HG02852 (cell line): ENCODE measurements around the gene TAF1D.
A peak's percentile ranks its signal among the peaks of the same experiment; 100 is the strongest.
"Not testable (repeated sequence)": the region's sequence is repeated elsewhere in the genome, so short reads cannot be mapped to it uniquely, and the experiment has no call there.

Source experiments
- ATAC-seq: cut with Tn5 transposase; IDR thresholded peaks from one replicate; pipeline ENCODE4 v1.9.1; 2021; ENCODE audit warnings: mild to moderate bottlenecking, moderate library complexity; ENCODE audit not compliant: unreplicated experiment

The TAF1D gene

GRCh38 chr11:93751001-93751400 is 9.7 kb upstream of the TAF1D start:
- no peak for ATAC-seq

DNA sequence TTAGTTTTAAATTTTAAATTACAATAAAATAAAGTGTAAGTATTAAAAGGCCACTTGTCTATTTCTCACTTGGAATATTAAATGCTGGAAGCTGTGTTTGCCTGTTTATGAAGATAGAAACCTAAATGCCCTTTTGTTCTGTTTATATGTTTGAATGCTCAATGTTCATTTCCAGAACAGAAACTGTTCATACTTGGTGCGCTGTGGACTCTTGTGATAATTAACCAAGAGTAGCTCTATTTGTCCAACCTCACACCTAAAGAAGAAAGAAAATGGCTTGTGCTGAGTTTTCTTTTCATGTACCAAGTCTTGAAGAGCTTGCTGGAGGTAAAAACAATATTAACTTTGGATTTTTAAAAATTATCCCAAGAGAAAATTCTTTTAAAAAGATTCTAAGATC is 5.8 kb upstream of the TAF1D start:
- ATAC-seq: peak; percentile 72

- ATAC-seq: no peak
These were observed 4.8 kb upstream of the TAF1D start for GRCh38 chr11:93746101-93746500.

DNA sequence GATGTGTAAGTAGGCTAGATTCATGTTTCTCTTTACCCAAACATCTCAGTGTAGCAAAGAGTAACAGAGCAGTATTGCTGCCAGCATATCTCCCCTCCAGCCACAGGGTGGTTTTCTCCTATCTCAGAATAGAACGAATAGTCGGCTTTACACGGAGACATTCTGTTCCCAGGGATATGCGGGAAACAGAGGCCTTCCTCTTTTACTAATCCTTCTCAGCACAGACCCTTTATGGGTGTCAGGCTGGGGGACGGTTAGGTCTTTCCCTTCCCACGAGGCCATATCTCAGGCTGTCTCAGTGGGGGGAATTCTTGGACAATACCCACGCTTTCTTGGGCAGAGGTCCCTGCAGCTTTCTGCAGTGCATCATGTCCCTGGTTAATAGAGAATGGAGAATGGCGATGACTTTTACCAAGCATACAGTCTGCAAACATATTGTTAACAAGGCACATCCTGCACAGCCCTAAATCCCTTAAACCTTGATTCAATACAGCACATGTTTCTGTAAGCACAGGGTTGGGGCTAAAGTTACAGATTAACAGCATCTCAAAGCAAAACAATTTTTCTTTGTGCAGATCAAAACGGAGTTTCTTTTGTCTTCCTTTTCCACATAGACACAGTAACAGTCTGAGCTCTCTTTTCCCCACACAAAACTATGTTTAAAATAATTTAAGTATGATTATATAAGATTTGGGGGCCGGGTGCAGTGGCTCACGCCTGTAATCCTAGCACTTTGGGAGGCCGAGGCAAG is 3.9 kb upstream of the TAF1D start:
- ATAC-seq: not testable (repeated sequence)

GRCh38 chr11:93744669-93745004 is 3.3 kb upstream of the TAF1D start:
- no peak for ATAC-seq

- ATAC-seq: no peak
These were observed 2.0 kb upstream of the TAF1D start for GRCh38 chr11:93743291-93743690.

GRCh38 chr11:93741882-93742226 is 559 bp upstream of the TAF1D start:
- ATAC-seq: peak; percentile 16

DNA sequence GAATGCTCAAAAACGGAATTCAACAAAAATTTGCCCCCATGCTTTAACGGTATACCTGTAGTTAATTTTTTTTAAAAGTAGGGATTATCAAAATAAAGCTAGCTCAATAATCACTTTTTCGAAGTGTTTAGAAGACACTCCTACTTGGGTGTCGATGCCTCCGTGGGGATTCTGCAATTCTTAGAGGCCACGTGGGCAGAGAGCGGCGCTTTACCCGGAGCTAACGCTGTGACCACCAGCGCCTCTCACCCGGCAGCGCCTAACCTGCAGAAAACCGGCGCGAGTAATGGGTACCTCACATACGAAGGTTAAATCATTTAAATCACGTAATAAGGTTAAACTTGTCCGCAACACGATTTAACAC is 583 bp downstream of the TAF1D start:
- ATAC-seq: peak; percentile 37

GRCh38 chr11:93740031-93740729 is 1.1 kb downstream of the TAF1D start:
- ATAC-seq: peak; percentile 14

- ATAC-seq: no peak
These were observed 2.6 kb downstream of the TAF1D start for GRCh38 chr11:93738647-93739081.

DNA sequence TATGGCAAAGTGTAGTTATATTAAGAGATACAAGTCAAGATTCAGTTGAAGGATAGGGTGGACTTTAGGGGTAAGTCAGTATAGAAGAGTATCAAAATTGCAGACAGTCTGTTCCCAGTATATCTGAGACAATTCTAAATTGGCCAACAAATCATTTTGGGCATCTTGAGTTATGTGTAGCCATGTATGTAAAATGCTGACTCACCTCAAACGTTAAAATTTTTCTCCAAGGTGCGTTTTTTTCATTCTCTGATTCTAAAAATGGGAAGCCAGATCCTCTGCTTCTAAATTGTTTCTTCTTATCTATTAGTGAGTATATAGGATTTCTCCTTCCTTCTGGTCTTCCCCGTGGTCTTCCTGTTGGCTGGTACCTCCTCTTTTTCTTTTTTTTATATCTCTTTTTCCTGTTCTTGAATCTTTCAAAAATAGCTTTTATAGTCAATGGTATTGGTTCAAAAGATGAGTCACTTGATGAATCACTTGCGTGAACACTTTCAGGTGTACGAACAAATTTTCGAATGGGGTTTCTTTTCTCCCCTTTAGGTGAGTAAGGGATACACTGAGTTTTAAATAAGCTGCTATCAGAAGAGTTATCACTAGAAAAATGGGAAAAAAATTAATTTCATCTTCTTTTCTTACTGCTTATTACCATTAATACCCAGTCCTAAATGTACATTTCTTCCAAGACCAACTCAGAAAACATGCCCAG is 3.2 kb downstream of the TAF1D start:
- no peak for ATAC-seq

- no peak for ATAC-seq
These were observed 5.2 kb downstream of the TAF1D start for GRCh38 chr11:93736129-93736528.

DNA sequence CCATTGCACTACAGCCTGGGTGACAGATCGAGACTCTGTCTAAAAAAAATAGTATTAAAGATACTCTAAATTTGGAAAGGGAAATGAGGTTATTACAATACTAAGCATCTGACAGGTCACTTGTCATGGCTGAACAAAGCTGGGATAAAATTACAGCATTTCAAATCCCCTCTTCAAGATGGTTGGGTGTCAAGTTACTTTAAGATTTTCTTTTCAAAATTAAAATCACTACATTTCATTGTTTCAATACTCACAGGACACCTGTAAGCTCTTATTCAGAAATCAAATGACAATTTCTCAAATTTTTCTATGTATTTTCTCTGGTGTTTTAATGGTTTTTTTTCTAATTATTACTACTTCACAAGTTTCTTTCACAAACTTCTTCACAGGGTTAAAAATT is 5.7 kb downstream of the TAF1D start:
- no peak for ATAC-seq

DNA sequence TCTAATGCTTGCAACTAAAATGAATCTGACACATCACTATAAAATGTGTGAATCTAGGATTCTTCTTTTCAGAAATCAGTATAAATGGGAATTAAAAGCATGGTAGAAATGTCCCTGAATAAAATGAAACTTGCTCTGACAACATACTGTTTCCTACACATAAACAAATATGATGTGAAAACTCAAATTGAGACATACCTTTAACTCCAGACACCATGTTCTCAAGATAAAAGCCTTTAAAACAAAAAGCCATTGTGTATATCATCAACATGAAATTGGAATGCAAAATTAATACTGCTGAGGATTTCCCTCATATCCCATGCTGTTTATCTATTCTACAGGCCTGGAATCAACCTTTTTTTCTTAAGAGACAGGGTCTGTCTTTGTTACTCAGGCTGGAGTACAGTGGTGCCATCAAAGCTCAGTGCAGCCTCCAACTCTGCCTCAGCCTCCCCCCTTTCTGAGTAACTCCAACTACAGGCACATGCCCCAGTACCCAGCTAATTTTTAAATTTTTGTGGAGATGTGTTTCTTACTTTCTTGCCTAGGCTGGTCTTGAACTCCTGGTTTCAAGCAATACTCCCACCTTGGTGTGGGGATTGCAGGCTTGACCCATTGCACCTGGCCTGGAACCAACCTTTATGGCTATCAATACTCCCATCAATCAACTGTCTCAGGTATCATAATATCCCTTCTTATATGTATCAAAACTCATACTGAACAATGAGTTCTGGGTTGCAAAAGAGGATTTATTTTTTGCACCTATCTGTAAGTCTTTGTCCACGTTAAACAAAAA is 6.7 kb downstream of the TAF1D start:
- no peak for ATAC-seq

GRCh38 chr11:93733474-93733873 is 7.8 kb downstream of the TAF1D start:
- no peak for ATAC-seq

- no peak for ATAC-seq
These were observed 8.9 kb downstream of the TAF1D start for GRCh38 chr11:93732237-93732892.

GRCh38 chr11:93730108-93731107 is 10.9 kb downstream of the TAF1D start:
- no peak for ATAC-seq

GRCh38 chr11:93729129-93729616 is 12.1 kb downstream of the TAF1D start:
- no peak for ATAC-seq

GRCh38 chr11:93728792-93729128 is 12.5 kb downstream of the TAF1D start:
- no peak for ATAC-seq
